Caco-2 (cell line): Measurements from ENCODE around the gene BAK1. TPM values are rescaled to one million over a fixed set of nuclear protein-coding genes. Genes with fewer than 3 reads are reported as not detected.

Experiments
- BruUV-seq: library from RNA; stranded (reverse); fragments of 400-500 nt; replicated peaks from 2 replicates; lab custom pipeline; 2021; lab: Mats Ljungman, UMichigan
- CTCF ChIA-PET: fragments of 300-600 bp; sonication (Branson Sonifier 250); formaldehyde crosslinking; loops from one replicate; lab custom pipeline; 2022; ENCODE audit warnings: antibody characterized with exemption; lab: Charles Lee
- POLR2A ChIA-PET: fragments of 300-600 bp; sonication (Branson Sonifier 250); formaldehyde crosslinking; loops from one replicate; lab custom pipeline; 2022; ENCODE audit warnings: antibody characterized with exemption; lab: Charles Lee
- DNase-seq, 2 experiments: peaks; one replicate each; pipeline versions ENCODE4 v3.0.0 to v3.0.0-alpha.2; 2020 to 2022
- H3K27me3 ChIP-seq: replicated peaks from 2 replicates; pipeline ENCODE4 v1.6.0; 2011; ENCODE audit warnings: low read length; ENCODE audit not compliant: control insufficient read depth, insufficient read depth
- H3K36me3 ChIP-seq: 2 replicates; pipeline ENCODE4 v1.5.1; 2011; ENCODE audit warnings: low read length; ENCODE audit not compliant: control insufficient read depth, insufficient read depth
- H3K4me1 ChIP-seq: fragments of 250-450 bp; sonication (Bioruptor Pico); 2 replicates; pipeline ENCODE4 v1.5.1; 2020; ENCODE audit warnings: mild to moderate bottlenecking
- H3K4me3 ChIP-seq: 2 replicates; pipeline ENCODE4 v1.5.1; 2011; ENCODE audit warnings: low read depth, mild to moderate bottlenecking, control low read depth, low read length
- H3K9me3 ChIP-seq: fragments of 250-450 bp; sonication (Bioruptor Pico); 2 replicates; pipeline ENCODE4 v1.5.1; 2020; ENCODE audit warnings: mild to moderate bottlenecking, moderate library complexity
- H3K27ac Mint-ChIP-seq: one replicate; pipeline ENCODE4 v1.8.0; 2022; ENCODE audit warnings: mixed read lengths; ENCODE audit not compliant: unreplicated experiment
- H3K27me3 Mint-ChIP-seq: one replicate; pipeline ENCODE4 v1.8.0; 2022; ENCODE audit warnings: mixed read lengths; ENCODE audit not compliant: insufficient read depth, unreplicated experiment
- H3K36me3 Mint-ChIP-seq: one replicate; pipeline ENCODE4 v1.8.0; 2022; ENCODE audit warnings: mild to moderate bottlenecking, mixed read lengths; ENCODE audit not compliant: insufficient read depth, unreplicated experiment
- H3K4me1 Mint-ChIP-seq: one replicate; pipeline ENCODE4 v1.8.0; 2022; ENCODE audit warnings: low read depth, mixed read lengths; ENCODE audit not compliant: unreplicated experiment
- H3K4me3 Mint-ChIP-seq: one replicate; pipeline ENCODE4 v1.8.0; 2022; ENCODE audit warnings: mild to moderate bottlenecking, moderate library complexity, mixed read lengths; ENCODE audit not compliant: unreplicated experiment
- H3K9me3 Mint-ChIP-seq: one replicate; pipeline ENCODE4 v1.8.0; 2022; ENCODE audit warnings: mixed read lengths; ENCODE audit not compliant: unreplicated experiment
- intact Hi-C: fragments of 100-400 bp; cut with micrococcal nuclease; formaldehyde crosslinking; loops from one replicate; pipeline ENCODE4 v1.10.0; 2022; ENCODE audit not compliant: unreplicated experiment
- total RNA-seq: library from RNA; stranded (reverse); gene quantifications from 2 replicates; pipeline ENCODE4 v1.2.3, GENCODE V29; 2022
- TF ChIP-seq, protein P1 (sequence below), 2 experiments: fragments of 200-600 bp in 1 of 2; IDR thresholded peaks; 1 replicate in 1 of 2; 2 replicates in 1 of 2; pipeline versions ENCODE4 v1.5.1 to v1.8.0; 2011 to 2022; ENCODE audit warnings: antibody characterized with exemption in 1 of 2, control low read depth in 1 of 2, inconsistent platforms in 1 of 2, low read depth in 1 of 2, low read length in 1 of 2, mild to moderate bottlenecking in 1 of 2, moderate library complexity in 1 of 2; ENCODE audit not compliant: insufficient read depth in 1 of 2, severe bottlenecking in 1 of 2, unreplicated experiment in 1 of 2

BAK1 gene
- total RNA-seq, 1 experiment from 2014 or later: 29.4 TPM

DNA sequence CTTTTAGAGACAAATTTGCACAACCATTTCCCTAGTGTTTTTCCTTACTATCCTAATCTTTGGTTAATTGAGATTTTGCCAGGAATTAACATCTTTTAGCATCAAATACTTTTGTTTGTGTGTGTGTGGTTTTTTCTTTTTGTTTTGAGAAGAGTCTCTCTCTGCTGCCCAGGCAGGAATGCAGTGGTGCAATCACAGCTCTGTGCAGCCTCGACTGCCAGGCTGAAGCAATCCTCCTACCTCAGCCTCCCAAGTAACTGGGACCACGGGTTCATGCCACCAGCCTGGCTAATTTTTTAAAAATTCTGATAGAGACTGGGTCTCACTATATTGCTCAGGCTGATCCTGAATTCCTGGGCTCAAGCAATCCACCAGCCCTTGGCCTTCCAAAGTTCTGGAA lies 28.5 kb downstream of the BAK1 start:
- TF ChIP-seq, protein P1, sequence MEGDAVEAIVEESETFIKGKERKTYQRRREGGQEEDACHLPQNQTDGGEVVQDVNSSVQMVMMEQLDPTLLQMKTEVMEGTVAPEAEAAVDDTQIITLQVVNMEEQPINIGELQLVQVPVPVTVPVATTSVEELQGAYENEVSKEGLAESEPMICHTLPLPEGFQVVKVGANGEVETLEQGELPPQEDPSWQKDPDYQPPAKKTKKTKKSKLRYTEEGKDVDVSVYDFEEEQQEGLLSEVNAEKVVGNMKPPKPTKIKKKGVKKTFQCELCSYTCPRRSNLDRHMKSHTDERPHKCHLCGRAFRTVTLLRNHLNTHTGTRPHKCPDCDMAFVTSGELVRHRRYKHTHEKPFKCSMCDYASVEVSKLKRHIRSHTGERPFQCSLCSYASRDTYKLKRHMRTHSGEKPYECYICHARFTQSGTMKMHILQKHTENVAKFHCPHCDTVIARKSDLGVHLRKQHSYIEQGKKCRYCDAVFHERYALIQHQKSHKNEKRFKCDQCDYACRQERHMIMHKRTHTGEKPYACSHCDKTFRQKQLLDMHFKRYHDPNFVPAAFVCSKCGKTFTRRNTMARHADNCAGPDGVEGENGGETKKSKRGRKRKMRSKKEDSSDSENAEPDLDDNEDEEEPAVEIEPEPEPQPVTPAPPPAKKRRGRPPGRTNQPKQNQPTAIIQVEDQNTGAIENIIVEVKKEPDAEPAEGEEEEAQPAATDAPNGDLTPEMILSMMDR (IDR thresholded peaks at IDR 0.05; ENCODE audit: insufficient read depth in 1 of 2, low read depth in 1 of 2, low read length in 1 of 2, severe bottlenecking in 1 of 2, unreplicated experiment in 1 of 2): no peak
- ChIA-PET POLR2A (no interaction called here), CTCF (interaction anchor here (0.7 kb wide), 1 partner anchor 49 kb away, joined by 6 read pairs; no protein-coding TSS in a partner anchor)
- Mint-ChIP-seq H3K4me1 (peaks cover 12% of the 10 kb centered on the region), H3K27ac (no peak overlapping the region), H3K9me3 (no peaks in the 10 kb centered on the region), H3K36me3 (peaks cover 6% of the 10 kb centered on the region), H3K27me3 (no peaks in the 10 kb centered on the region), H3K4me3 (no peak overlapping the region)
- H3K4me1 ChIP-seq: peaks cover 6% of the 10 kb centered on the region
- H3K4me3 ChIP-seq: no peak overlapping the region
- no peaks in the 10 kb centered on the region for H3K9me3 ChIP-seq
- DNase-seq: no peak
- H3K36me3 ChIP-seq: no peaks in the 10 kb centered on the region
- no TSS peak for BruUV-seq
- H3K27me3 ChIP-seq: no peaks in the 10 kb centered on the region
- intact Hi-C loops: no loop called here

DNA sequence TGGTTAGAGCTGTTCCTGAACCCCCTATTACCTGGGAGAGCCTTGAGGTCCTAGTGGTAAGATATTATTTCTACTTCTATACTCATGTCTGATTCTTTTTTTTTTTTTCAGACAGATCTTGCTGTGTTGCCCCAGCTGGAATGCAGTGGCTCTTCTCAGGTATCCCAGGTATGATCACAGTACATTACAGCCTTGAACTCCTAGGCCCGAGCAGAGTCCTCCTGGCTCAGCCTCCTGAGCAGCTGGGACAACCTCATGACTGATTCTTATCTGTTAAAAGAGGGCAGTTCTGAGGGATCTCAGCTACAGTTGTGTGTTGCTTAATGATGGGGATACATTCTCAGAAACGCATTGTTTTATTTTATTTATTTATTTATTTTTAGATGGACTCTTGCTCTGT lies 30.2 kb downstream of the BAK1 start:
- BruUV-seq: no TSS peak
- H3K9me3 Mint-ChIP-seq: no peaks in the 10 kb centered on the region

DNA sequence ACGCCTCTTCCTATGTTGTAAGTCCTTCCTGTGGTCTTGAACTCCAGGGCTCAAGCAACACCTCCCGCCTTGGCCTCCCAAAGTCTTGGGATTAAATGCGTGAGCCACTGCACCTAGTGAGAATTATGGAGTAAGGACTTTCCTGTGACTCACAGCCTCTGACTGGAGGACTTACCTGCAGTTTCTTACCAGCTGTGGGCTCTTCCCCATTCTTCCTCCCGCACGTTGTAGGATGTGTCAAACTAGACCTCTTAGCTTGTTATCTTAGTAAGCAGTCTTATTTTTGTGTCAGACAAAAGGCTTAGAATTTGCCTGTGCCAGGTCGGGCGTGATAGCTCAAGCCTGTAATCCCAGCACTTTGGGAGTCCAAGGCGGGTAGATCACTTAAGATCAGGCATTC lies 30.9 kb downstream of the BAK1 start:
- CTCF ChIA-PET: no interaction called here
- peaks cover 21% of the 10 kb centered on the region for H3K4me1 ChIP-seq
- BruUV-seq: no TSS peak
- no peaks in the 10 kb centered on the region for H3K27me3 ChIP-seq
- TF ChIP-seq, protein P1 (IDR thresholded peaks at IDR 0.05; ENCODE audit: insufficient read depth in 1 of 2, low read depth in 1 of 2, low read length in 1 of 2, severe bottlenecking in 1 of 2, unreplicated experiment in 1 of 2): no peak
- Mint-ChIP-seq H3K4me1 (peaks cover 12% of the 10 kb centered on the region), H3K36me3 (peaks cover 6% of the 10 kb centered on the region), H3K27me3 (no peaks in the 10 kb centered on the region), H3K27ac (no peak overlapping the region), H3K4me3 (no peak overlapping the region), H3K9me3 (no peaks in the 10 kb centered on the region)
- POLR2A ChIA-PET: no interaction called here
- DNase-seq: no peak
- no peaks in the 10 kb centered on the region for H3K9me3 ChIP-seq
- H3K4me3 ChIP-seq: no peak overlapping the region
- intact Hi-C loops: no loop called here
- H3K36me3 ChIP-seq: no peaks in the 10 kb centered on the region

More for the DNA sequence above, 30.2 kb downstream of the BAK1 start:
- intact Hi-C loops: no loop called here
- no peak overlapping the region for H3K27ac Mint-ChIP-seq
- H3K27me3 ChIP-seq: no peaks in the 10 kb centered on the region
- no peaks in the 10 kb centered on the region for H3K9me3 ChIP-seq
- POLR2A ChIA-PET: no interaction called here
- H3K4me3 Mint-ChIP-seq: no peak overlapping the region
- CTCF ChIA-PET: no interaction called here
- H3K4me1 ChIP-seq: peaks cover 14% of the 10 kb centered on the region
- no peak overlapping the region for H3K4me3 ChIP-seq
- TF ChIP-seq, protein P1 (IDR thresholded peaks at IDR 0.05; ENCODE audit: insufficient read depth in 1 of 2, low read depth in 1 of 2, low read length in 1 of 2, severe bottlenecking in 1 of 2, unreplicated experiment in 1 of 2): no peak
- H3K27me3 Mint-ChIP-seq: no peaks in the 10 kb centered on the region
- H3K36me3 ChIP-seq: no peaks in the 10 kb centered on the region
- peaks cover 12% of the 10 kb centered on the region for H3K4me1 Mint-ChIP-seq
- peaks cover 6% of the 10 kb centered on the region for H3K36me3 Mint-ChIP-seq
- no peak for DNase-seq
